ENCODE measurements around the gene SGCA. TPM values are rescaled to one million over a fixed set of nuclear protein-coding genes. Genes with fewer than 3 reads are reported as not detected.

Gene SGCA
- total and polyA plus RNA-seq, 9 of the 15 experiments (the other 6 are each of a cell fraction or from before 2014, with no cell fraction given), result not detected

DNA sequence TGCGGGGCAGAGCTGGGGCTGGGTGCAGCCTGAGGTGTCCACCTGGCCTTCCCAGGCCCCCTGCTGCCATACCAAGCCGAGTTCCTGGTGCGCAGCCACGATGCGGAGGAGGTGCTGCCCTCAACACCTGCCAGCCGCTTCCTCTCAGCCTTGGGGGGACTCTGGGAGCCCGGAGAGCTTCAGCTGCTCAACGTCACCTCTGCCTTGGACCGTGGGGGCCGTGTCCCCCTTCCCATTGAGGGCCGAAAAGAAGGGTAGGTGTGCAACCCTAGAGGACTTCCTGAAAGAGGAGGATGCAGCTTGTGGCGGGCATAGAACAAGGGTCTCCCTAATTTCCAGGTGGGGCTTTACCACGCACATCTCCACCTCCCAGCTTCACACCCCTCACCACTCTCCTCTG, 2.5 kb downstream of the SGCA start (continued):
- TF ChIP-seq, protein P1, sequence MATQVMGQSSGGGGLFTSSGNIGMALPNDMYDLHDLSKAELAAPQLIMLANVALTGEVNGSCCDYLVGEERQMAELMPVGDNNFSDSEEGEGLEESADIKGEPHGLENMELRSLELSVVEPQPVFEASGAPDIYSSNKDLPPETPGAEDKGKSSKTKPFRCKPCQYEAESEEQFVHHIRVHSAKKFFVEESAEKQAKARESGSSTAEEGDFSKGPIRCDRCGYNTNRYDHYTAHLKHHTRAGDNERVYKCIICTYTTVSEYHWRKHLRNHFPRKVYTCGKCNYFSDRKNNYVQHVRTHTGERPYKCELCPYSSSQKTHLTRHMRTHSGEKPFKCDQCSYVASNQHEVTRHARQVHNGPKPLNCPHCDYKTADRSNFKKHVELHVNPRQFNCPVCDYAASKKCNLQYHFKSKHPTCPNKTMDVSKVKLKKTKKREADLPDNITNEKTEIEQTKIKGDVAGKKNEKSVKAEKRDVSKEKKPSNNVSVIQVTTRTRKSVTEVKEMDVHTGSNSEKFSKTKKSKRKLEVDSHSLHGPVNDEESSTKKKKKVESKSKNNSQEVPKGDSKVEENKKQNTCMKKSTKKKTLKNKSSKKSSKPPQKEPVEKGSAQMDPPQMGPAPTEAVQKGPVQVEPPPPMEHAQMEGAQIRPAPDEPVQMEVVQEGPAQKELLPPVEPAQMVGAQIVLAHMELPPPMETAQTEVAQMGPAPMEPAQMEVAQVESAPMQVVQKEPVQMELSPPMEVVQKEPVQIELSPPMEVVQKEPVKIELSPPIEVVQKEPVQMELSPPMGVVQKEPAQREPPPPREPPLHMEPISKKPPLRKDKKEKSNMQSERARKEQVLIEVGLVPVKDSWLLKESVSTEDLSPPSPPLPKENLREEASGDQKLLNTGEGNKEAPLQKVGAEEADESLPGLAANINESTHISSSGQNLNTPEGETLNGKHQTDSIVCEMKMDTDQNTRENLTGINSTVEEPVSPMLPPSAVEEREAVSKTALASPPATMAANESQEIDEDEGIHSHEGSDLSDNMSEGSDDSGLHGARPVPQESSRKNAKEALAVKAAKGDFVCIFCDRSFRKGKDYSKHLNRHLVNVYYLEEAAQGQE (IDR thresholded peaks at IDR 0.05; ENCODE audit: borderline replicate concordance), result no peak
- TF ChIP-seq, protein P1 (CRISPR knock-in tag; IDR thresholded peaks at IDR 0.05; ENCODE audit: low read depth), result no peak
- TF ChIP-seq ZNF699 (CRISPR knock-in tag; IDR thresholded peaks at IDR 0.05; ENCODE audit: insufficient replicate concordance) (no peak), NBN (IDR thresholded peaks at IDR 0.05; ENCODE audit: low read depth) (no peak), ZNF143 (CRISPR knock-in tag; IDR thresholded peaks at IDR 0.05) (no peak), IRF2 (CRISPR knock-in tag; IDR thresholded peaks at IDR 0.05) (no peak)
